SK-N-MC (cell line): ENCODE measurements around the gene CRTC2.

Experiments used
- DNase-seq: peaks from one replicate; pipeline ENCODE4 v3.0.0-alpha.2; 2011; ENCODE audit warnings: low read depth, low spot score
- H3K27ac ChIP-seq: fragments of 200-600 bp; sonication (generic); 2 replicates; pipeline ENCODE4 v1.5.1; 2016; ENCODE audit warnings: mixed run types
- H3K36me3 ChIP-seq: fragments of 200-600 bp; sonication (generic); 2 replicates; pipeline ENCODE4 v1.6.1; 2017; ENCODE audit warnings: antibody characterized with exemption, low read length, mixed read lengths; ENCODE audit not compliant: insufficient read depth
- H3K4me3 ChIP-seq: fragments of 200-600 bp; sonication (generic); 2 replicates; pipeline ENCODE4 v1.5.1; 2016
- H3K9ac ChIP-seq: fragments of 200-600 bp; sonication (generic); 2 replicates; pipeline ENCODE4 v1.8.0; 2017; ENCODE audit warnings: mixed run types, mixed read lengths; ENCODE audit not compliant: insufficient read length
- H3K9me3 ChIP-seq: fragments of 200-600 bp; sonication (generic); 2 replicates; pipeline ENCODE4 v1.6.1; 2017; ENCODE audit warnings: low read depth, mild to moderate bottlenecking, antibody characterized with exemption, low read length, moderate library complexity, mixed read lengths
- EZH2 ChIP-seq: fragments of 200-600 bp; sonication (generic); IDR thresholded peaks from one replicate; pipeline ENCODE4 v1.6.1; 2017; ENCODE audit warnings: antibody characterized with exemption
- FOXP2 ChIP-seq: optimal IDR thresholded peaks from 2 replicates; pipeline ENCODE3; 2011; ENCODE audit warnings: mild to moderate bottlenecking, moderate library complexity; ENCODE audit not compliant: insufficient read depth; ENCODE audit errors: extremely low read length, control extremely low read depth
- POLR2AphosphoS5 ChIP-seq: IDR thresholded peaks from 2 replicates; pipeline ENCODE4 v1.6.1; 2012; ENCODE audit warnings: mild to moderate bottlenecking, low read depth, low read length, borderline replicate concordance

The CRTC2 gene

DNA sequence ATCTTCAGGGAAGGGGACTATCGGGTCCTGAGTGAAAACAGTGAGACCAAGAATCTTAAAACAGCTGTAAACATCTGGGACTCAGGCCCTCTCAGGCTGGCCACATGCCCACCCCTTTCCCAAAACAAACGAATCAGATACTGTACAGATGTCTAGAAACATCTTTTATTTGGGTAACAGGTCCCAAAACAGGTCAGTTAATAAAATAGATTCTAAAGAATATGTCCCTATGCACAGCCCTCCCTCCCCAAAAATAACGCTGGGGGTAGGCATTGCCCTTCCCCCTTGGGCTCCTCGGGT, 499 bp upstream of the CRTC2 start:
- no peaks in the 10 kb centered on the region for H3K9me3 ChIP-seq
- peaks cover 15% of the 10 kb centered on the region; the same call in 1 of the 2 replicates for H3K36me3 ChIP-seq
- TF ChIP-seq EZH2, result no peak
- TF ChIP-seq FOXP2, result no peak
- no peak for TF ChIP-seq POLR2AphosphoS5
- peak overlapping the region; percentile 58 for H3K9ac ChIP-seq
- DNase-seq, result no peak
- peak overlapping the region; percentile 97 for H3K4me3 ChIP-seq
- H3K27ac ChIP-seq, result peak overlapping the region; percentile 80

DNA sequence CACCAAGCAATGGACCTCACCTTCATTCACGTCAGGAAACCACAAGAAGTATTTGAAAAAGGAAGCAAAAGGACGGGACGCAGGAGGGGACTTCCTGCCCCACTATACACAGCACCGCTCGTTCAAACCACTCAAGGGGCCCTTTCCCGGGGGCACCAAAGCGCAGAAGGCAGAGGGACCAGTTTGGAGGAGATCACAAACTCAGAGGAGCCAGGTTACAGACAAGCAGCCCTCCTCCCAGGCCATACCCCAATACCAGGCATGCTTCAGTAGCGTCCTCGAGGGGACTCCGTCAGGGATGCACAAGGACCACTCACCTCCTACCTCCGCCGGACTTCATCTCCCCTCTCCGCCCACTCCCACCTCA, 685 bp downstream of the CRTC2 start:
- H3K36me3 ChIP-seq, result peaks cover 15% of the 10 kb centered on the region; the same call in 1 of the 2 replicates
- DNase-seq, result no peak
- peak overlapping the region; percentile 91 for H3K9ac ChIP-seq
- no peaks in the 10 kb centered on the region for H3K9me3 ChIP-seq
- TF ChIP-seq POLR2AphosphoS5 (no peak), FOXP2 (no peak), EZH2 (no peak)
- H3K4me3 ChIP-seq, result peak overlapping the region; percentile 97
- H3K27ac ChIP-seq, result no peak overlapping the region

DNA sequence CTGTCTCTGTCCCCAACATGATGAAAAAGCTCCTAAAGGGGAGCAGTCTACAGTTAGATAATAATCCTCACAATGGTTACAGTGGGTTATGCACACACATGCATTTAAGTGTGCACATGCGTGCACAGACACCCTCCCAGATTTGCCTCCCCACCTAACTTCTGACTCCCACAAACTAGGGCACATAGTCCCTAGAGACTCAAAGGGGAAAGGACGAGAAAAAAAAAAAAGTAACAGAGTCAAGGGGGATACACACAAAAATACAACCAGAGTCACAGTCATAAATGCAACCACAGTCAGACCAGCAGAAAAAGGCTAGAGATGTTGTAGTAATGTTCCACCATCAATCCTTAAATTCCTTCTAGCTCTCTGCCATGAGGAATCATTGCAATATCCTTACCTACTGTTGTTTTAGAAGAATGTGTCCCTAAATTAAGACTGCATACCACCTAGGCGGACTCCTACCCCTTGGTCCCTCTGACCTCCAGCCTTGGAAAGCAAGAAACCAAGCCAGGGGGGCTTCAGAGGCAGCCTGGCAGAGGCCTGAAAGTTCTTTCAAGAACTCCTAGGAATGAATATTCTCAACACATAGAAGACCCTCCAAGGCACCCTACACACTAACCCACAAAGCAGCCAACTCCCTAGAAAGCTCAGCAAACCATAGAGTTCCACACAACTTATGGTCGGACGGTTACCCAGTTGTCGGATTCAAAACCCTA, 1.3 kb downstream of the CRTC2 start:
- peaks cover 20% of the 10 kb centered on the region; the same call in 1 of the 2 replicates for H3K36me3 ChIP-seq
- TF ChIP-seq EZH2 (no peak), POLR2AphosphoS5 (no peak), FOXP2 (no peak)

DNA sequence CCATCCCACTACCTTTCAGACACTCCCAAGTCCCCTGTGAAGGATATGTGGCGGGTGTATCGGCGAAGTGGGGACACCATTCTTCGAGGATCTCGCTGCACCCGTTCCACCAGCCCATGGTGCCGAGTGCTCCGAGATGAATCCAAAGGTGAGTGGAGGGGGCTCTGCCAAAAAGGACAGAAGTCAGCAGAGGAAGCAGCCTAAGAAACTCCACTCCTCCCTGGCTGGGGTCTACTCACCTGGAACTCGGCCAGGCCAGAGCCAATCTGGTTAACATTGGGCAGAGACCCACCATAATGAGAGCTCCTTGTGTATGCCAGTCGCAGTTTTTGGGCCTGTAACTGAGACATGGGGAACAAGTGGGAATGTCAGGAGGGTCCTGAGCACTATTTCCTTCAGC, 3.6 kb downstream of the CRTC2 start:
- no peak overlapping the region for H3K9ac ChIP-seq
- DNase-seq, result no peak
- H3K27ac ChIP-seq, result no peak overlapping the region
- TF ChIP-seq POLR2AphosphoS5, result no peak
- TF ChIP-seq EZH2, result no peak
- H3K9me3 ChIP-seq, result no peaks in the 10 kb centered on the region
- no peak overlapping the region for H3K4me3 ChIP-seq
- H3K36me3 ChIP-seq, result peaks cover 18% of the 10 kb centered on the region; the same call in 1 of the 2 replicates

More for the DNA sequence above, 1.3 kb downstream of the CRTC2 start:
- Histone ChIP-seq H3K9ac (peak overlapping the region; percentile 91), H3K4me3 (peak overlapping the region; percentile 97), H3K27ac (no peak overlapping the region), H3K9me3 (no peaks in the 10 kb centered on the region)
- no peak for DNase-seq

DNA sequence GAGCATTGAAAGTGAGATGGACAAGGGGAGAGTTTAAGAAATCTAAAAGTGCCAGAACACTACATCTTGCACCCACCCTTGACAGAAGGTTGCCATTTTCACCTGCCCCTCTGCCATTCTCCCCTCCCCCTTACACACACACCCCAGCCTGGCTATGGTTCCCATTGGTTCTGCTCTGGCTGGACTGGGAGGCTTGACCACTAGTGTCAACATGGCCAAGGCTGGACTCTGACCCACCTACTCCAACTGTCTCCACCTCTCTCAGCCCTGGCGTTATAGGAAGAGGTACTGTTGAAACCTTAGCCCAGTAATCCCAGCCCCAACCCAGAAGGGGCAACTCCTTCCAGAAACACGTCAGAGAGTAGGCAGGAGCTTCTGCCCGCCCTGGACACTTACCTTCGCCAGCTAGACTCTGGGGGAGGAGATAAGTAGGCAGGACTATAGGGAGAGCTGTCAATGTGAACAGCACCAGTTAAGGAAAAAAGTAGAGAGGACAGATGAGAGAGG, 4.5 kb downstream of the CRTC2 start:
- Histone ChIP-seq H3K9ac (no peak overlapping the region), H3K27ac (no peak overlapping the region), H3K4me3 (no peak overlapping the region), H3K36me3 (peaks cover 18% of the 10 kb centered on the region; the same call in 1 of the 2 replicates), H3K9me3 (no peaks in the 10 kb centered on the region)
- TF ChIP-seq EZH2, result no peak
- no peak for DNase-seq

DNA sequence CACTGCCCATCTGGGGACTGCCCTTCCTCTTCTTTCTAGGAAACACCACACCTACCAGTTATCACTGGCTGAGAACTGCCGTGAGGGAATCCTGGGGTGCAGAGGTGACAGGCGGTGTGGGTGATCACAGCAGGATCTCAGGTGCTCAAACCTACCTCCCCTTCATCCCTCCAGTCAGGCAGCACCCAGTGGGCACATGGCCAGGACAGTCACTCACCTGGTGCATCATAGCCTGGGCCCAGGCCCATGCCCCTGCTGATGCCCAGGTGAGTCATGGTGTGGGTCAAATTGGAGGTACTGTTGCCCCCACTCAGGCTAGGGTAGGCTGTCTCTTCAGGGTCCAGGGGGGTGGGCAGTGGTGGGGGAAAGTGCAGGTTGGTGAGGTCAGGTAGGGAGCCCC, 6.6 kb downstream of the CRTC2 start:
- no peak for TF ChIP-seq FOXP2
- TF ChIP-seq POLR2AphosphoS5, result no peak
- TF ChIP-seq EZH2, result no peak
- no peaks in the 10 kb centered on the region for H3K9me3 ChIP-seq
- no peak overlapping the region for H3K4me3 ChIP-seq
- no peak overlapping the region for H3K9ac ChIP-seq
- no peak overlapping the region for H3K27ac ChIP-seq
- no peak for DNase-seq
- peaks cover 18% of the 10 kb centered on the region; the same call in 1 of the 2 replicates for H3K36me3 ChIP-seq

DNA sequence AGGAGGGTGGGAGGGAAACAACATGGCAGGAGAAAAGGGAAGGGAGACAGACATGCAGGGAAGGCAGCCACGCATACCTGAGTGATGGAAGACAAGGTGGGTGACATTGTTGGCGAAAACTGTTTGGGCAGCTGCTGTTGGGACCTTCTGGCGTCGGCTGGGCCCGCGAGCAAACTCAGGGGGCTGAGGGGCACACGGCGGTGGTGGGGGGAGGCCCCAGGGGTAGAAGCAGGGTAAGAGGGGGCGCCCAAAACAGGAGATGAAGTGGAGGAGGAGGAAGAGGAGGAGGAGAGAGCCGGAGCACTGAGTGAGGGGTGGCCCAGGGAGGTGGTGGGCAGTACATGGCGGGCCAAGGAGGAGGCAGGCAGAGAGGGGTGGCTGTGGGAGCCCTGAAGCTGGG, 7.2 kb downstream of the CRTC2 start:
- Histone ChIP-seq H3K27ac (no peak overlapping the region), H3K9ac (no peak overlapping the region), H3K4me3 (no peak overlapping the region), H3K36me3 (peaks cover 18% of the 10 kb centered on the region; the same call in 1 of the 2 replicates), H3K9me3 (no peaks in the 10 kb centered on the region)
- no peak for DNase-seq
- TF ChIP-seq EZH2 (no peak), POLR2AphosphoS5 (no peak), FOXP2 (no peak)

DNA sequence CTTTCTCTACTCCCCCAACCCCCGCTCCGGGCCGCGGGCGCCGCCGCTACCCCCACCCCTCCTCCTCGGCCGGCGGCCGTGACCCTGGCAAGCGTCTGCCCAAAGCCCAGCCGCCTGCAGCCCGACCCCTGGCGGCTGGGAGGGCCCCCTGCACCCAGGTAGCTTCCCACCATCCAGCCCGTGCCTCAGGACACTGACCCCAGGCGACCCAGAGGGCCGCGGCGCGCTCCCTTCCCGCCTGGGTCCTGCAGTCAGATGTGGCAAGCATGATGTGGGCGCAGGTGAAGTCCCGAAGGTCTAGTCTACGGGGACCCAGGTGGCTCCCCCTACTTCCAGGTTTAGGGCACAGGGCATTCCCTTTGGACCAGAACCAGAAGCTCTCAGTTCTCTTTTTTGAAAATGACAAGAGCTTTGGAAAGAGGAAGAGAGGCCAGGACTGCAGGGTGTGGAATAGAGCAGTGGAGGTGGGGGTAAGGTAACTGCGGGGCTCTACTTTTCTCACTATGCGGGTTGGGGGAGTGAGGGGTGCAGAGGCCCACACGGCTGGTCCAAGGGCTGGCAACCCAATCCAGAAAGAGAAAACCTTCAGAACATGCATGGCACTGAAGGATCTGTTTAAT, 11.7 kb downstream of the CRTC2 start, which contains the start of gene DENND4B:
TSS of gene DENND4B (minus strand) at position 97 of the 620 bp plus-strand sequence. CDS start 2,344 bp downstream, outside the sequence.
- no peak for DNase-seq
- Histone ChIP-seq H3K4me3 (peak within 1 kb of the TSS; percentile 92), H3K27ac (peak within 1 kb of the TSS; percentile 50; the same call in 1 of the 2 replicates), H3K9ac (peak within 1 kb of the TSS; percentile 84), H3K9me3 (no peaks in the 10 kb centered on the region), H3K36me3 (peaks cover 8% of the 10 kb centered on the region; the same call in 1 of the 2 replicates)
- TF ChIP-seq EZH2 (no peak), POLR2AphosphoS5 (peak; percentile 8; the same call in 1 of the 2 replicates)
